Measurements from ENCODE around the gene WSB2.

Gene WSB2

GRCh38 chr12:118061011-118061872 lies at the start of gene WSB2:
TSS of gene WSB2 (minus strand) at chr12:118061179. CDS start at chr12:118061048, 131 bp downstream.
- Histone ChIP-seq H3K4me1 (ENCODE audit: low read depth, poor library complexity, severe bottlenecking) (peaks cover 3% of the 10 kb centered on the region), H3K79me2 (ENCODE audit: insufficient read depth, low read depth) (no peaks in the 10 kb centered on the region), H3K27me3 (ENCODE audit: insufficient read depth, low read depth) (no peaks in the 10 kb centered on the region), H2AFZ (ENCODE audit: low read depth) (peak within 1 kb of the TSS; percentile 73), H4K20me1 (ENCODE audit: insufficient read depth) (no peaks in the 10 kb centered on the region), H3K36me3 (ENCODE audit: insufficient read depth) (no peaks in the 10 kb centered on the region), H3K9ac (peak within 1 kb of the TSS; percentile 57; the same call in 1 of the 2 replicates), H3K27ac (no peak within 1 kb of the TSS), H3K4me2 (peak within 1 kb of the TSS; percentile 60), H3K4me3 (IDR thresholded peaks at IDR 0.05; ENCODE audit: insufficient read depth, low read depth, low read length) (no peak within 1 kb of the TSS)
- no peak for TF ChIP-seq CTCF (conservative IDR thresholded peaks at IDR 0.05; ENCODE audit: low read depth, low read length)

- no peak overlapping the region for H3K27ac ChIP-seq
- H2AFZ ChIP-seq (ENCODE audit: low read depth): no peak overlapping the region
- H3K4me2 ChIP-seq: no peak overlapping the region
- no peaks in the 10 kb centered on the region for H3K27me3 ChIP-seq (ENCODE audit: insufficient read depth, low read depth)
- H4K20me1 ChIP-seq (ENCODE audit: insufficient read depth): no peaks in the 10 kb centered on the region
- no peaks in the 10 kb centered on the region for H3K36me3 ChIP-seq (ENCODE audit: insufficient read depth)
- H3K4me1 ChIP-seq (ENCODE audit: low read depth, poor library complexity, severe bottlenecking): no peaks in the 10 kb centered on the region
- no peak overlapping the region for H3K4me3 ChIP-seq (IDR thresholded peaks at IDR 0.05; ENCODE audit: insufficient read depth, low read depth, low read length)
- H3K79me2 ChIP-seq (ENCODE audit: insufficient read depth, low read depth): no peaks in the 10 kb centered on the region
- TF ChIP-seq CTCF (conservative IDR thresholded peaks at IDR 0.05; ENCODE audit: low read depth, low read length): no peak
- no peak overlapping the region for H3K9ac ChIP-seq
These were observed 48.1 kb upstream of the WSB2 start for GRCh38 chr12:118109088-118109487.

- no peaks in the 10 kb centered on the region for H3K36me3 ChIP-seq (ENCODE audit: insufficient read depth)
- H2AFZ ChIP-seq (ENCODE audit: low read depth): no peak overlapping the region
- H4K20me1 ChIP-seq (ENCODE audit: insufficient read depth): no peaks in the 10 kb centered on the region
- H3K79me2 ChIP-seq (ENCODE audit: insufficient read depth, low read depth): no peaks in the 10 kb centered on the region
- TF ChIP-seq CTCF (conservative IDR thresholded peaks at IDR 0.05; ENCODE audit: low read depth, low read length): no peak
- H3K27me3 ChIP-seq (ENCODE audit: insufficient read depth, low read depth): no peaks in the 10 kb centered on the region; the same call in 1 of the 2 replicates
- no peak overlapping the region for H3K4me2 ChIP-seq
- H3K9ac ChIP-seq: no peak overlapping the region
- no peak overlapping the region for H3K27ac ChIP-seq
- no peak overlapping the region for H3K4me3 ChIP-seq (IDR thresholded peaks at IDR 0.05; ENCODE audit: insufficient read depth, low read depth, low read length)
- H3K4me1 ChIP-seq (ENCODE audit: low read depth, poor library complexity, severe bottlenecking): no peaks in the 10 kb centered on the region
These were observed 46.7 kb upstream of the WSB2 start for GRCh38 chr12:118107694-118108093.

- H3K9ac ChIP-seq: no peak overlapping the region
- H3K4me1 ChIP-seq (ENCODE audit: low read depth, poor library complexity, severe bottlenecking): no peaks in the 10 kb centered on the region
- H3K36me3 ChIP-seq (ENCODE audit: insufficient read depth): no peaks in the 10 kb centered on the region
- no peaks in the 10 kb centered on the region for H3K79me2 ChIP-seq (ENCODE audit: insufficient read depth, low read depth)
- no peak overlapping the region for H3K4me2 ChIP-seq
- TF ChIP-seq CTCF (conservative IDR thresholded peaks at IDR 0.05; ENCODE audit: low read depth, low read length): no peak
- H4K20me1 ChIP-seq (ENCODE audit: insufficient read depth): no peaks in the 10 kb centered on the region
- no peak overlapping the region for H2AFZ ChIP-seq (ENCODE audit: low read depth)
- no peak overlapping the region for H3K27ac ChIP-seq
- H3K4me3 ChIP-seq (IDR thresholded peaks at IDR 0.05; ENCODE audit: insufficient read depth, low read depth, low read length): no peak overlapping the region
- no peaks in the 10 kb centered on the region; the same call in 1 of the 2 replicates for H3K27me3 ChIP-seq (ENCODE audit: insufficient read depth, low read depth)
These were observed 46.0 kb upstream of the WSB2 start for GRCh38 chr12:118107011-118107410.

All from KMS-11 (cell line).